Measurements from ENCODE around the gene CFAP77. TPM values are rescaled to one million over a fixed set of nuclear protein-coding genes. Genes with fewer than 3 reads are reported as not detected.

CFAP77 gene
- polyA plus RNA-seq, 1 of the 3 experiments (the other 2 are of a cell fraction): 1.1 TPM

GRCh38 chr9:132472599-132472998 lies 62.6 kb downstream of the CFAP77 start:
- no peaks in the 10 kb centered on the region for H3K79me2 ChIP-seq (ENCODE audit: insufficient read depth)
- DNase-seq: no peak
- TF ChIP-seq RAD21 (IDR thresholded peaks at IDR 0.05; ENCODE audit: low read length) (no peak), REST (IDR thresholded peaks at IDR 0.05; ENCODE audit: low read depth, low read length) (no peak), TAF1 (IDR thresholded peaks at IDR 0.05; ENCODE audit: borderline replicate concordance, low read depth, low read length) (no peak), USF1 (IDR thresholded peaks at IDR 0.05; ENCODE audit: borderline replicate concordance, low read depth) (no peak), EZH2phosphoT487 (IDR thresholded peaks at IDR 0.05; ENCODE audit: borderline replicate concordance, low read depth) (no peak), RXRA (IDR thresholded peaks at IDR 0.05; ENCODE audit: borderline replicate concordance, low read depth) (no peak), PBX3 (IDR thresholded peaks at IDR 0.05) (no peak), RFX5 (IDR thresholded peaks at IDR 0.05; ENCODE audit: low read length) (no peak), SIN3A (IDR thresholded peaks at IDR 0.05; ENCODE audit: borderline replicate concordance, low read depth, low read length) (no peak)
- H3K4me3 ChIP-seq (ENCODE audit: low read depth in 2 of 2, low read length in 1 of 2): no peak overlapping the region
- no peak overlapping the region for H2AFZ ChIP-seq (ENCODE audit: low read depth)
- H4K20me1 ChIP-seq (ENCODE audit: insufficient read depth): no peaks in the 10 kb centered on the region
- POLR2A ChIA-PET: no interaction called here
- H3K4me2 ChIP-seq: no peak overlapping the region
- 70% methylated on average over 8 of the region's 9 CpGs for WGBS (ENCODE audit: low lambda C conversion rate)
- no peak overlapping the region for H3K27ac ChIP-seq (ENCODE audit: low read depth in 2 of 2, low read length in 1 of 2)
- H3K9me2 ChIP-seq: no peaks in the 10 kb centered on the region
- no peaks in the 10 kb centered on the region for H3K36me3 ChIP-seq (replicated peaks in 1 of 2; ENCODE audit: control insufficient read depth in 1 of 2, insufficient read depth in 2 of 2, low read length in 1 of 2)
- no peaks in the 10 kb centered on the region for H3K9me3 ChIP-seq
- CTCF ChIA-PET: interaction anchor here (1.2 kb wide), 1 partner anchor 19 kb away, joined by 3 read pairs; no protein-coding TSS in a partner anchor
- no peaks in the 10 kb centered on the region for H3K27me3 ChIP-seq (ENCODE audit: insufficient read depth)
- no peaks in the 10 kb centered on the region for H3F3A ChIP-seq (replicated peaks; ENCODE audit: insufficient read depth)
- H3K9ac ChIP-seq: no peak overlapping the region
- peaks cover 0 to 7% of the 10 kb centered on the region in 2 experiments; a peak in 2 of 4 replicates for H3K4me1 ChIP-seq (ENCODE audit: control insufficient read depth in 1 of 2, insufficient read depth in 2 of 2, low read depth in 1 of 2, low read length in 1 of 2)

GRCh38 chr9:132474253-132474652 lies 64.2 kb downstream of the CFAP77 start:
- Histone ChIP-seq H3K9ac (no peak overlapping the region), H3K4me2 (no peak overlapping the region), H3K4me3 (ENCODE audit: low read depth in 2 of 2, low read length in 1 of 2) (no peak overlapping the region), H3K9me3 (no peaks in the 10 kb centered on the region), H3K9me2 (no peaks in the 10 kb centered on the region), H3K4me1 (ENCODE audit: control insufficient read depth in 1 of 2, insufficient read depth in 2 of 2, low read depth in 1 of 2, low read length in 1 of 2) (peaks cover 0 to 3% of the 10 kb centered on the region in 2 experiments; a peak in 2 of 4 replicates), H3K27me3 (ENCODE audit: insufficient read depth) (no peaks in the 10 kb centered on the region), H3F3A (replicated peaks; ENCODE audit: insufficient read depth) (no peaks in the 10 kb centered on the region), H4K20me1 (ENCODE audit: insufficient read depth) (no peaks in the 10 kb centered on the region), H3K79me2 (ENCODE audit: insufficient read depth) (no peaks in the 10 kb centered on the region), H3K36me3 (replicated peaks in 1 of 2; ENCODE audit: control insufficient read depth in 1 of 2, insufficient read depth in 2 of 2, low read length in 1 of 2) (no peaks in the 10 kb centered on the region), H3K27ac (ENCODE audit: low read depth in 2 of 2, low read length in 1 of 2) (no peak overlapping the region), H2AFZ (ENCODE audit: low read depth) (no peak overlapping the region)
- ChIA-PET POLR2A (no interaction called here), CTCF (no interaction called here)
- DNase-seq: no peak
- WGBS (ENCODE audit: low lambda C conversion rate): 82% methylated on average over 14 of the region's 14 CpGs
- TF ChIP-seq NRF1 (IDR thresholded peaks at IDR 0.05; ENCODE audit: low read depth, low read length) (no peak), USF2 (IDR thresholded peaks at IDR 0.05; ENCODE audit: borderline replicate concordance, low read depth, low read length) (no peak), REST (IDR thresholded peaks at IDR 0.05; ENCODE audit: low read depth, low read length) (no peak), TAF1 (IDR thresholded peaks at IDR 0.05; ENCODE audit: borderline replicate concordance, low read depth, low read length) (no peak), SIN3A (IDR thresholded peaks at IDR 0.05; ENCODE audit: borderline replicate concordance, low read depth, low read length) (no peak), MAX (IDR thresholded peaks at IDR 0.05; ENCODE audit: low read depth) (no peak), IRF3 (IDR thresholded peaks at IDR 0.05; ENCODE audit: low read depth, low read length) (no peak), MEF2A (IDR thresholded peaks at IDR 0.05; ENCODE audit: borderline replicate concordance, low read depth) (no peak)
